Keratinocyte (primary cell): Measurements from ENCODE around the gene C16orf86. TPM values are rescaled to one million over a fixed set of nuclear protein-coding genes. Genes with fewer than 3 reads are reported as not detected.

Source experiments
- DNase-seq: peaks from one replicate; pipeline ENCODE4 v3.0.0-alpha.2; 2011; ENCODE audit warnings: low read depth, missing footprints, low spot score
- FAIRE-seq: peaks from 2 replicates; lab custom pipeline; 2011; peaks lifted over from hg19 to GRCh38; lab: Jason Lieb, UNC
- H2AFZ ChIP-seq: 2 replicates; pipeline ENCODE4 v1.6.0; 2012; ENCODE audit warnings: low read length, control low read depth, inconsistent platforms; ENCODE audit not compliant: control insufficient read depth
- H3K27ac ChIP-seq: 2 replicates; pipeline ENCODE4 v1.5.1; 2011; ENCODE audit warnings: low read length; ENCODE audit not compliant: control insufficient read depth, insufficient read depth
- H3K27me3 ChIP-seq: 3 replicates; pipeline ENCODE4 v1.6.0; 2011; ENCODE audit warnings: low read length; ENCODE audit not compliant: control insufficient read depth, insufficient read depth; ENCODE audit errors: extremely low read depth
- H3K36me3 ChIP-seq, 2 experiments: 2 replicates in 1 of 2; 3 replicates in 1 of 2; pipeline ENCODE4 v1.5.1; 2011; ENCODE audit warnings: low read length in 2 of 2, mild to moderate bottlenecking in 1 of 2; ENCODE audit not compliant: control insufficient read depth in 2 of 2, insufficient read depth in 2 of 2; ENCODE audit errors: extremely low read depth in 1 of 2
- H3K4me1 ChIP-seq: 3 replicates; pipeline ENCODE4 v1.5.1; 2011; ENCODE audit warnings: low read length; ENCODE audit not compliant: control insufficient read depth, insufficient read depth; ENCODE audit errors: extremely low read depth
- H3K4me2 ChIP-seq: 3 replicates; pipeline ENCODE4 v1.6.0; 2011; ENCODE audit warnings: low read depth, low read length; ENCODE audit not compliant: control insufficient read depth, insufficient read depth; ENCODE audit errors: extremely low read depth
- H3K4me3 ChIP-seq, 3 experiments: fragments of 200-600 bp in 1 of 3; sonication (generic) in 1 of 3; 2 replicates in 2 of 3; 3 replicates in 1 of 3; pipeline ENCODE4 v1.5.1; 2011 to 2016; ENCODE audit warnings: low read length in 3 of 3, mild to moderate bottlenecking in 3 of 3, control low read depth in 2 of 3, inconsistent platforms in 1 of 3, low read depth in 1 of 3, mixed read lengths in 1 of 3, mixed run types in 1 of 3, moderate library complexity in 1 of 3; ENCODE audit not compliant: control insufficient read depth in 2 of 3, insufficient read depth in 2 of 3; ENCODE audit errors: extremely low read depth in 1 of 3
- H3K79me2 ChIP-seq: 2 replicates; pipeline ENCODE4 v1.6.0; 2012; ENCODE audit warnings: low read length; ENCODE audit not compliant: control insufficient read depth, insufficient read depth
- H3K9ac ChIP-seq: 3 replicates; pipeline ENCODE4 v1.6.0; 2011; ENCODE audit warnings: low read length; ENCODE audit not compliant: control insufficient read depth, insufficient read depth; ENCODE audit errors: extremely low read depth
- H3K9me1 ChIP-seq: 3 replicates; pipeline ENCODE4 v1.6.0; 2011; ENCODE audit warnings: low read length; ENCODE audit not compliant: control insufficient read depth, insufficient read depth; ENCODE audit errors: extremely low read depth
- H3K9me3 ChIP-seq: 2 replicates; pipeline ENCODE4 v1.5.1; 2012; ENCODE audit warnings: low read depth, low read length; ENCODE audit not compliant: control insufficient read depth
- H4K20me1 ChIP-seq: 3 replicates; pipeline ENCODE4 v1.6.0; 2011; ENCODE audit warnings: low read length; ENCODE audit not compliant: control insufficient read depth, insufficient read depth; ENCODE audit errors: extremely low read depth
- EZH2 ChIP-seq: IDR thresholded peaks from one replicate; pipeline ENCODE4 v1.6.1; 2012; ENCODE audit warnings: inconsistent platforms, mild to moderate bottlenecking, low read length, moderate library complexity
- dilution Hi-C: fragments of 300-500 bp; cut with MboI; formaldehyde crosslinking; loops from one replicate; pipeline ENCODE4 v1.7.0; 2020; ENCODE audit warnings: low sequenced_read_pairs; ENCODE audit not compliant: extremely low pct_ligation_motif_present
- polyA plus RNA-seq, 5 experiments: library from polyadenylated mRNA; depleted of rRNA in 3 of 5; stranded (reverse) in 3 of 5; stranded (forward) in 1 of 5; unstranded in 1 of 5; fragments of >200 nt; gene quantifications; 1 replicate in 1 of 5; 2 replicates in 3 of 5; 3 replicates in 1 of 5; pipeline versions ENCODE4 v1.2.1 to v1.2.3, GENCODE V29; 2011 to 2012; ENCODE audit warnings: missing spikeins in 2 of 5, low read depth in 1 of 5, low replicate concordance in 1 of 5
- TF ChIP-seq, protein P1 (sequence below), 3 experiments: IDR thresholded peaks in 1 of 3; conservative IDR thresholded peaks in 1 of 3; optimal IDR thresholded peaks in 1 of 3; 2 replicates in 2 of 3; 3 replicates in 1 of 3; pipeline versions ENCODE3 to v1.5.1; 2011; ENCODE audit warnings: low read length in 3 of 3, mild to moderate bottlenecking in 3 of 3, moderate library complexity in 2 of 3, control low read depth in 1 of 3, inconsistent platforms in 1 of 3; ENCODE audit not compliant: insufficient read depth in 2 of 3; ENCODE audit errors: extremely low read depth in 1 of 3

Gene C16orf86
- polyA plus RNA-seq, 1 donor (not counting 4 experiments of a cell fraction or from before 2014, with no cell fraction given): 0.17 TPM

DNA sequence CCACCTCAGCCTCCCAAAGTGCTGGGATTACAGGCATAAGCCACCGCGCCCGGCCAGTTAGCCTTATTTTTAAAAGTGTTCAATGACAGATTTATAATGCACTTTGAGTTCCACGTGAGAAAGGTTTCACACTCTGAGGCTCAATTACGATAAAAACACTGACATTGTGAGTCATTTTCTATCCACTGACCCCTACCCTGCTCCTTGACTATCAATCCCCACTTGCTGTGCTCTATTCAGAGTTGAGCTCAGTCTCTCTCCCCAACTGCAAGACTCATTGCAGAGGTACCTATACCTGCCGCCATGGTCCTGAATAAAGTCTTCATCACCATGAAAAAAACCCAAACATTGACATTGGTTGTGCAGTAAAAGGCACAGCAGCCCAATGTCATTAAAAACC, 44.0 kb downstream of the C16orf86 start:
- Histone ChIP-seq H3K27ac (no peak overlapping the region), H3K27me3 (no peaks in the 10 kb centered on the region), H3K9ac (no peak overlapping the region), H2AFZ (no peak overlapping the region), H3K4me2 (no peak overlapping the region), H3K36me3 (peaks cover 0 to 2% of the 10 kb centered on the region in 2 experiments), H3K9me3 (no peaks in the 10 kb centered on the region), H3K9me1 (peaks cover 5% of the 10 kb centered on the region), H3K79me2 (peaks cover 66% of the 10 kb centered on the region), H3K4me3 (no peak overlapping the region), H3K4me1 (peaks cover 9% of the 10 kb centered on the region), H4K20me1 (peaks cover 3% of the 10 kb centered on the region)
- TF ChIP-seq, protein P1, sequence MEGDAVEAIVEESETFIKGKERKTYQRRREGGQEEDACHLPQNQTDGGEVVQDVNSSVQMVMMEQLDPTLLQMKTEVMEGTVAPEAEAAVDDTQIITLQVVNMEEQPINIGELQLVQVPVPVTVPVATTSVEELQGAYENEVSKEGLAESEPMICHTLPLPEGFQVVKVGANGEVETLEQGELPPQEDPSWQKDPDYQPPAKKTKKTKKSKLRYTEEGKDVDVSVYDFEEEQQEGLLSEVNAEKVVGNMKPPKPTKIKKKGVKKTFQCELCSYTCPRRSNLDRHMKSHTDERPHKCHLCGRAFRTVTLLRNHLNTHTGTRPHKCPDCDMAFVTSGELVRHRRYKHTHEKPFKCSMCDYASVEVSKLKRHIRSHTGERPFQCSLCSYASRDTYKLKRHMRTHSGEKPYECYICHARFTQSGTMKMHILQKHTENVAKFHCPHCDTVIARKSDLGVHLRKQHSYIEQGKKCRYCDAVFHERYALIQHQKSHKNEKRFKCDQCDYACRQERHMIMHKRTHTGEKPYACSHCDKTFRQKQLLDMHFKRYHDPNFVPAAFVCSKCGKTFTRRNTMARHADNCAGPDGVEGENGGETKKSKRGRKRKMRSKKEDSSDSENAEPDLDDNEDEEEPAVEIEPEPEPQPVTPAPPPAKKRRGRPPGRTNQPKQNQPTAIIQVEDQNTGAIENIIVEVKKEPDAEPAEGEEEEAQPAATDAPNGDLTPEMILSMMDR (optimal IDR thresholded peaks at IDR 0.05 in 1 of 3, IDR thresholded peaks at IDR 0.05 in 1 of 3, conservative IDR thresholded peaks at IDR 0.05 in 1 of 3; ENCODE audit: extremely low read depth in 1 of 3, insufficient read depth in 2 of 3, low read length in 3 of 3): no peak
- TF ChIP-seq EZH2: no peak
- FAIRE-seq: no peak
- no peak for DNase-seq
- dilution Hi-C loops: no loop called here

DNA sequence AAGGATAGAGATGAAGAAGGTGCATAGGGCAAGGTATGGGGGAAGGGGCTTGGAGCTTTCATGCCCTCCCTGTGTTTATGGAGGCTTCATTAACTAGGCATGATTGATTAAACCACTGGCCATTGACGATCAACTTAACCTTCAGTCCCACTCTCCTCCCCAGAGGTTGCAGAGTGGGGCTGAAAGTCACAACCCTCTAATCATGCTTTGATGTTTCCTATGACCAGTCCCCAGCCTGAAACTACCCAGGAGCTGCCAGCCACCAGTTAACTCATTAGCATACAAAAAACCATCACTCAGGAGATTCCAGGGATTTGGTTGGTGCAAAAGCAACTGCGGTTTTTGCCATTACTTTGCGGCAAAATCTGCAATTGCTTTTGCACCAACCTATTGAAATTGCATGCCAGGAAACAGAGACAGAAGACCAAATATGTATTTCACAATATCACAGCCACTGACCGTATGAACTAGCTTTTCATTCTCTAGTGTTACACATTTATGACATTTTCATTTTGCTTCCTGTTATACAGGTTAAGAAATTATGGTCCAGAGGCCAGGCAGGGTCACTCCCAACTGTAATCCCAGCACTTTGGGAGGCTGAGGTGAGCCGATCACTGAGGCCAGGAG, 47.1 kb downstream of the C16orf86 start:
- no peak for TF ChIP-seq EZH2
- TF ChIP-seq, protein P1 (optimal IDR thresholded peaks at IDR 0.05 in 1 of 3, IDR thresholded peaks at IDR 0.05 in 1 of 3, conservative IDR thresholded peaks at IDR 0.05 in 1 of 3; ENCODE audit: extremely low read depth in 1 of 3, insufficient read depth in 2 of 3, low read length in 3 of 3): no peak
- peaks cover 78% of the 10 kb centered on the region for H3K79me2 ChIP-seq
- H3K27me3 ChIP-seq: no peaks in the 10 kb centered on the region
- no peak for DNase-seq
- peaks cover 0 to 3% of the 10 kb centered on the region in 2 experiments for H3K36me3 ChIP-seq
- no peak for FAIRE-seq
- no peak overlapping the region for H2AFZ ChIP-seq
- H3K9me1 ChIP-seq: peaks cover under 1% of the 10 kb centered on the region
- no peak overlapping the region for H3K4me2 ChIP-seq
- H3K27ac ChIP-seq: no peak overlapping the region
- peaks cover 11% of the 10 kb centered on the region for H3K4me1 ChIP-seq
- H3K9ac ChIP-seq: no peak overlapping the region
- H4K20me1 ChIP-seq: peaks cover 2% of the 10 kb centered on the region
- dilution Hi-C loops: no loop called here
- no peaks in the 10 kb centered on the region for H3K9me3 ChIP-seq
- H3K4me3 ChIP-seq: no peak overlapping the region
